ENCODE measurements around the gene IGF1R. TPM values are rescaled to one million over a fixed set of nuclear protein-coding genes. Genes with fewer than 3 reads are reported as not detected.
A peak's percentile ranks its signal among the peaks of the same experiment; 100 is the strongest.

IGF1R gene
- total RNA-seq, 2 donors from 2014 or later = 115 to 119 TPM

DNA sequence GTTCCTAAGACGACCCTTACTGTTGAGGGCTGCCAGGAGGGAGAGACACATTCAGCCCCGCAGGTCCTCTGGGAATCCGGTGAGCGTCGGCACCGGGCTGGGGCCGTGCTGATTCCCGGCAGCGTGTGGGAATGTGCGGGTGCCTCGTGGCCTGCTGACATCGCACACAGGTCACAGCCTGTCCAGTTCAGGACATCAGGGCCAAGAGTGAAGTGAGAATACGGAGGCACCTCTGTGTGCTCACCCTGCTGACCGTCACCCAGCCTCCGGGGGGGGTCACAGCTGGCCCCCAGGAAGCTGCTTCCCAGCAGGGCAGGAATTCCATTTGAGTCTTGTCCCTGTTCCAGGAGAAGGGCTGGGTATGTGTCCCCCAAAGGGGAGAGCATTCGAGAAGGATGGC is 305.6 kb downstream of the IGF1R start:
- Mint-ChIP-seq H3K27me3 (ENCODE audit: insufficient read depth) (no peaks in the 10 kb centered on the region), H3K36me3 (ENCODE audit: low read depth) (peaks cover 81% of the 10 kb centered on the region), H3K4me1 (peaks cover 12% of the 10 kb centered on the region), H3K27ac (peak overlapping the region; percentile 83), H3K9me3 (no peaks in the 10 kb centered on the region), H3K4me3 (no peak overlapping the region)
- Histone ChIP-seq H3K27ac (ENCODE audit: low read depth, low read length) (no peak overlapping the region), H3K9ac (ENCODE audit: extremely low read depth, low read length, poor library complexity, severe bottlenecking) (no peak overlapping the region), H3K36me3 (ENCODE audit: control insufficient read depth, insufficient read depth, low read length) (peaks cover 85% of the 10 kb centered on the region), H3K9me3 (ENCODE audit: control insufficient read depth, low read length) (no peaks in the 10 kb centered on the region), H3K27me3 (ENCODE audit: control insufficient read depth, insufficient read depth, low read length, poor library complexity, severe bottlenecking) (no peaks in the 10 kb centered on the region), H3K4me3 (ENCODE audit: low read length) (no peak overlapping the region), H3K4me1 (ENCODE audit: control insufficient read depth, insufficient read depth, low read length) (peaks cover 23% of the 10 kb centered on the region)
- 95 to 96% methylated on average over 11 to 16 of the region's 16 CpGs for WGBS, 2 experiments (ENCODE audit: insufficient coverage in 1 of 2, insufficient read length in 1 of 2)
- DNase-seq = no peak
- TF ChIP-seq CTCF (conservative IDR thresholded peaks at IDR 0.05) = no peak

- peaks cover 82% of the 10 kb centered on the region for H3K36me3 Mint-ChIP-seq (ENCODE audit: low read depth)
Measured at GRCh38 chr15:98954411-98954810, 306.1 kb downstream of the IGF1R start.

GRCh38 chr15:98955331-98955730 is 307.0 kb downstream of the IGF1R start:
- no peaks in the 10 kb centered on the region for H3K9me3 ChIP-seq (ENCODE audit: control insufficient read depth, low read length)
- Mint-ChIP-seq H3K27ac (peak overlapping the region; percentile 21), H3K36me3 (ENCODE audit: low read depth) (peaks cover 82% of the 10 kb centered on the region), H3K9me3 (no peaks in the 10 kb centered on the region), H3K27me3 (ENCODE audit: insufficient read depth) (no peaks in the 10 kb centered on the region), H3K4me3 (no peak overlapping the region), H3K4me1 (peaks cover 12% of the 10 kb centered on the region)
- DNase-seq = peak; percentile 25
- peaks cover 87% of the 10 kb centered on the region for H3K36me3 ChIP-seq (ENCODE audit: control insufficient read depth, insufficient read depth, low read length)
- H3K9ac ChIP-seq (ENCODE audit: extremely low read depth, low read length, poor library complexity, severe bottlenecking) = no peak overlapping the region
- peaks cover 21% of the 10 kb centered on the region for H3K4me1 ChIP-seq (ENCODE audit: control insufficient read depth, insufficient read depth, low read length)
- no peaks in the 10 kb centered on the region for H3K27me3 ChIP-seq (ENCODE audit: control insufficient read depth, insufficient read depth, low read length, poor library complexity, severe bottlenecking)
- no peak for TF ChIP-seq CTCF (conservative IDR thresholded peaks at IDR 0.05)
- H3K4me3 ChIP-seq (ENCODE audit: low read length) = no peak overlapping the region
- H3K27ac ChIP-seq (ENCODE audit: low read depth, low read length) = no peak overlapping the region
- 97 to 100% methylated on average over 2 to 8 of the region's 8 CpGs for WGBS, 2 experiments (ENCODE audit: insufficient coverage in 1 of 2, insufficient read length in 1 of 2)

More at GRCh38 chr15:98954411-98954810, 306.1 kb downstream of the IGF1R start:
- WGBS, 2 experiments (ENCODE audit: insufficient coverage in 1 of 2, insufficient read length in 1 of 2) = 92 to 100% methylated on average over 3 to 5 of the region's 5 CpGs
- Histone ChIP-seq H3K27ac (ENCODE audit: low read depth, low read length) (no peak overlapping the region), H3K9ac (ENCODE audit: extremely low read depth, low read length, poor library complexity, severe bottlenecking) (no peak overlapping the region), H3K9me3 (ENCODE audit: control insufficient read depth, low read length) (no peaks in the 10 kb centered on the region), H3K27me3 (ENCODE audit: control insufficient read depth, insufficient read depth, low read length, poor library complexity, severe bottlenecking) (no peaks in the 10 kb centered on the region), H3K4me3 (ENCODE audit: low read length) (no peak overlapping the region), H3K4me1 (ENCODE audit: control insufficient read depth, insufficient read depth, low read length) (peaks cover 23% of the 10 kb centered on the region), H3K36me3 (ENCODE audit: control insufficient read depth, insufficient read depth, low read length) (peaks cover 87% of the 10 kb centered on the region)
- DNase-seq = no peak
- Mint-ChIP-seq H3K27me3 (ENCODE audit: insufficient read depth) (no peaks in the 10 kb centered on the region), H3K4me3 (no peak overlapping the region), H3K27ac (no peak overlapping the region), H3K9me3 (no peaks in the 10 kb centered on the region), H3K4me1 (peaks cover 12% of the 10 kb centered on the region)
- TF ChIP-seq CTCF (conservative IDR thresholded peaks at IDR 0.05) = no peak
